Left cardiac atrium (tissue), 4 donors: ENCODE data around the gene EPHA3. TPM values are rescaled to one million over a fixed set of nuclear protein-coding genes. Genes with fewer than 3 reads are reported as not detected.
"Not testable (repeated sequence)": the region's sequence is repeated elsewhere in the genome, so short reads cannot be mapped to it uniquely, and the experiment has no call there.

Experiments
- ATAC-seq, 2 donors: fragments of 200-7000 bp; cut with Tn5 transposase; one replicate each; pipeline ENCODE4 v1.9.1; 2020; ENCODE audit warnings: mild to moderate bottlenecking in 2 of 2, moderate library complexity in 2 of 2
- DNase-seq: peaks from one replicate; pipeline ENCODE4 v3.0.0-alpha.2; 2020
- intact Hi-C, 2 donors: fragments of 100-400 bp; cut with DNase I; formaldehyde crosslinking; loops; one replicate each; pipeline versions ENCODE4 v1.14.1 to v1.15.1; 2022 to 2023
- total RNA-seq, 2 donors: library from RNA; stranded (reverse); fragmentation: NEBNext Ultra II Directional; extraction: Animal tissue kit (Norgen Biotek cat#: 25700); gene quantifications; one replicate each; pipeline ENCODE4 v1.2.1, GENCODE V29; 2021
- donor health status: DM: no; HTN: yes; CAD: no.
- donor health status: DM: no; HTN: yes; CAD: no; lungs with severe emphysema.
- donor health status: DM: yes; HTN: yes; CAD: no.
- donor health status: Dilated cardiomyopathy.

Gene EPHA3
- total RNA-seq, 2 donors from 2014 or later: 5.6 to 8.1 TPM

GRCh38 chr3:89315750-89316470 is 208.5 kb downstream of the EPHA3 start:
- intact Hi-C loops: no loop called here
- ATAC-seq (no peak), DNase-seq (no peak)

DNA sequence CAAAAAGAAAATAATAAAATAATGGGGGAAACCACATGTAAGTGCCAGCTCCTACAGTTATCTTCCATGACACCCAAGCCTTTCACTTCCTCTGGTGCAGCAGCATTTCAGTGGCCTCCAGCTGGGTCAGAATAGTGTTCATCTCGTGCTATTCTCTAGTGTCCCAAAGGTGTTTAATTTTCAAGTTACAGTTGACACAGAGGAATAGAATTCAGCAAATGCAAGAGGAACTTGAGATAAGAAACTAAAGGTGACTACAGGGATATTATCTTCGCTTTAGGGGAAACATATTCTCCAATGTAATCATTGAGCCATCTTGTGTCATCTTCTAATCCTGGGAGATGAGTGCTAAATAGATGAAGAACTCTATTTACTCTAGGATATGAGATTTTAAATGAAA is 212.8 kb downstream of the EPHA3 start:
- intact Hi-C loops: no loop called here
- no peak for DNase-seq
- no peak for ATAC-seq

DNA sequence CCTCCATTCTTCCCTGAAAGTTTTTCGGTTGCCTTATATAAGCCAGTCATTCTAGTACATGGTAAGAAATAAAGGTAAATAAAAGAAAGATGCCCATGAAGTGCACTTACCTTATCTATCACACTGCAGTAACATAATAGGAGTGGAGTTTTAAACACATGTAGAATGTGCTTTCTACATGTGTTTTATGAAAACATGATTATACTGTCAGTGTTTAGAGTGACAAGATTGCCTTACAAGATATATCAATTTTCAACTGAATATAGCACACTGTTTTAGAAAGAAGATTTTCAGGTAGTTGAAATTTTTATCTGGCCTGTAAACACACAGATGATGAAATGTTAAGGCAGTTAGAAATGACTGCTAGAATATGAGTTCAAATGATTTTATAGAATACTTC is 219.6 kb downstream of the EPHA3 start:
- no peak for ATAC-seq
- DNase-seq: no peak
- intact Hi-C loops: no loop called here

DNA sequence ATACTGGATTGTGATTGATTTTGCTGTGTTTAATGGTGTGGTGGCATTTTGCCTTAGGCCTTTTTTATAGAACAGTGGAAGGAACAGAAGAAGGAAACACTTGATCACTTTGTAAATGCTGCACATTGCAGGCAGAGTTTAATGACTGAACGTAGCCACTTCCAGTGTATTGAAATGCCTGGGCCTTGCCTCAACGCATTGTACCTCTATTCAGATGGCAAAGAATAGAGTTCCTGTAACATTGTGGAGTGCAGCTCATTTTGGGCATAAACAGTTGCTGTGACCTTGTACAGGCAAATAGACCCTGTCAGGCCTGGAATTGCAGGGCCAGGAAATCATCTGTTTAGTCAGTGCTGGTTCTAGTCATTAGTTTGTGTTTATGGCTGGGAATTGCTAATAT is 225.0 kb downstream of the EPHA3 start:
- ATAC-seq (no peak), DNase-seq (no peak)
- intact Hi-C loops: no loop called here

GRCh38 chr3:89332793-89333192 is 225.4 kb downstream of the EPHA3 start:
- no peak for ATAC-seq
- intact Hi-C loops: no loop called here
- no peak for DNase-seq

DNA sequence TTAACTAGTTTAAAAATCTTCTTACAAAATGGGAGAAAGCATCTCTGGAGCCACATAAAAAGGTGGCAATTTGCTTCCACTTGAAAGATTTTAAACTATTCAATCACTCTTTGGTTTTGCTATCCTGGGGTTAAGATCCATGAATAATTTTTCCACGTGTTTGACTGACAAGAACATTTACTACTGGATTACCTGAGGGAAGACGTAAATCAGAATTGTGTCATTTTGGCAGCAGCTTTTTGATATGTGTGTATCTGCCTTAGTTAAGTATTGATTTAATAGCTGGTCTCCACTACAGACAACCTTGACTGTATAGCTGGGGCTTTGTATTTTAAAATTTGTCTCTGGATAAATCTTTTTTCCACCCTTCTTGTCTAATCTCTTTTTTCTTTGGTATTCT is 228.3 kb downstream of the EPHA3 start:
- DNase-seq (no peak), ATAC-seq (no peak)
- intact Hi-C loops: no loop called here

- ATAC-seq: no peak
- DNase-seq: no peak
- intact Hi-C loops: no loop called here
These were observed 233.0 kb downstream of the EPHA3 start for GRCh38 chr3:89340408-89340807.

DNA sequence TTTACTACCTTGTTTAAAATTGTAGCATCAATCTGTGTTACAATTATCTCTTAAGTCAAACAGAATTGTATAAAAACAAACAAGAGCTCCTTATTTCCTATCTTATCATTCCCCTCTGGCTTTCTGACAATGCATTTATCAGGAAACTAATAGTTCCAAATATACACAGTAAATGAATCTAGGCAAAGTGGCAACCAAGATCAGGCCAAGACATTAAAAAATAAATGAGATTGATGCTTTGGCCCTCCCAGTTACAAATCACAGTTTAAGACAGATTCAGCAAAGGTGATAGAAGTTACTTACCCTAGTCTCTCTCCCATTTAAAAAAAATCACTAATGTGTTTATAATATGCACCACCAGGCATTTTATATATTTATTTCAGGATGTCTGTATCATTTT is 236.7 kb downstream of the EPHA3 start:
- intact Hi-C loops: no loop called here
- ATAC-seq (no peak), DNase-seq (no peak)

DNA sequence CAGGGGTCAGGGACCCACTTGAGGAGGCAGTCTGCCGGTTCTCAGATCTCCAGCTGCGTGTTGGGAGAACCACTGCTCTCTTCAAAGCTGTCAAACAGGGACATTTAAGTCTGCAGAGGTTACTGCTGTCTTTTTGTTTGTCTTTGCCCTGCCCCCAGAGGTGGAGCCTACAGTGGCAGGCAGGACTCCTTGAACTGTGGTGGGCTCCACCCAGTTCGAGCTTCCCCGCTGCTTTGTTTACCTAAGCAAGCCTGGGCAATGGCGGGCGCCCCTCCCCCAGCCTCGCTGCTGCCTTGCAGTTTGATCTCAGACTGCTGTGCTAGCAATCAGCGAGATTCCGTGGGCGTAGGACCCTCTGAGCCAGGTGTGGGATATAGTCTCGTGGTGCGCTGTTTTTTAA is 243.5 kb downstream of the EPHA3 start:
- intact Hi-C loops, ATAC-seq, DNase-seq: not testable (repeated sequence)

GRCh38 chr3:89353465-89353864 is 246.0 kb downstream of the EPHA3 start:
- intact Hi-C loops: no loop called here
- ATAC-seq (no peak), DNase-seq (no peak)

DNA sequence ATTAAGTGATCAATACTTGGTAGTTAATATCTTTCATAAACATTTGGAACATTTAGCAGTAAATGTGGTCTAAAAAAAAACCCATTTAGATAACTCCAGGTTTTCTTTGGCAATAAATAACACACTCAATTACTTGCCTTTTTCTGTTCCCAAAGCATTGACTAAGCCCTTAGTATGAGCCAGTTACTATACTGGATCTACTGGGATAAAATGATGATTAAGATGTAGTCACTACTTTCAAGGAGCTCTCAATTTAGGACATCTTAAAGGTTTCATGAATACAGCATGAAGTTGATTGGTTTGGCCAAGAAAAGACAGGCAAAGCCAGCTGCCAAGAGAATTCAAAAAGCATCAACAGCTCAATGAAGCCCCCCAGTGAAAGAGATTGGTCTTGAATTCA is 250.9 kb downstream of the EPHA3 start:
- ATAC-seq (no peak), DNase-seq (no peak)
- intact Hi-C loops: no loop called here

DNA sequence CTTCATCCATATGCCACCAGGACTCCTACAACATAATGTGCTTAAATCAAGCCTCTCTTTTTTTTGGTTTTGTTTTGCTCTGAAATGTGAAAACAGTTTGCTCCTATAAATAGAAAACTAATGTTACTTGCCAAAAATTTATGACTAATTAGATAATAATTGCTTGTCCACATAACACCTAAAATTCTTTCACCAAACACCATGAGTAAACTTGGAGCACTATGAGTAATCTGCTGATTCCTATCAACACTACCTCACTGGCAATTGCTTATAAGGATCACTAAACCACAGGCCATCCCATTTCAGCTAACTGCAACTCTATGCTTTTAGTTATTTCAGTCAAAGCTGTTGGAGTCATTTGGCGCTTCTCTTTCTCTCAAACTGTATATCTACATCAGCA is 252.7 kb downstream of the EPHA3 start:
- ATAC-seq (peak in 1 of 2 donors; percentile 21), DNase-seq (no peak)
- intact Hi-C loops: no loop called here

GRCh38 chr3:89362496-89362895 is 255.1 kb downstream of the EPHA3 start:
- intact Hi-C loops: no loop called here
- ATAC-seq: no peak
- DNase-seq: no peak

DNA sequence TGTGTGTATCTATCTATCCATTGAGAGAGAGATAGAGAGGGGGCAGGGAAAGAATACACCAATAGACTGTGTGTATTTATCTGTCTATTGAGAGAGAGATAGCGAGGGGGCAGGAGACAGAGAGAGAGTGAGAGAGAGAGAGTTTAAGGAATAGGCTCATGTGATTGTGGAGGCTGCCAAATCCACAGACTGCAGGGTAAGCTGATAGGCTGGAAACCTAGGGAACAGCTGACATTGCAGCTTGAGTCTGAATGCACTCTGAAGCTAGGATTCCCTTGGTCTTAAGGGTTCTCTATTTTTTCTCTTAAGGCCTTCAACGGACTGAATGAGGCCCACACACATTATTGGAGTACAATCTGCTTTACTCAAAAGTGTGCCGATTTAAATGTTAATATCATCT is 255.8 kb downstream of the EPHA3 start:
- ATAC-seq (no peak), DNase-seq (no peak)
- intact Hi-C loops: no loop called here

- intact Hi-C loops: no loop called here
- DNase-seq: no peak
- no peak for ATAC-seq
These were observed 256.9 kb downstream of the EPHA3 start for GRCh38 chr3:89364314-89364713.

DNA sequence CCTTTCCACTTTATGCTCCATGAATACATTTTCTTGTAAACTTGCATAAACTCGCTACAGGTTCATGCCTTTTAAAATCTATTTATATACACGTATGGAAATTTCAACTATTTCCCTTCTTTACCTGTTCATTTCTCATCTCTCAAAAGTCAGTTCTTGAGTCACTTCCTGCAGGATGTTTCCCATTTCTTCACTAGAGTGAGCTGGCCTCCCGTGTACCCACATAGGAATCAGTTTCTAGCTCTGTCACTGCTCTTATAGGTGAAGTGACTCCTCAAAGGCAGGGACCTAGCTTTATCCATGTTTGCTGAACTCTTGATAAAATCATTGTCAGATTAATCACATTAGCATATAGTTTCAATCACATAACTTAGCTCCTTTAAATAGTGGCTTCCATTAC is 259.7 kb downstream of the EPHA3 start:
- intact Hi-C loops: no loop called here
- ATAC-seq: no peak

DNA sequence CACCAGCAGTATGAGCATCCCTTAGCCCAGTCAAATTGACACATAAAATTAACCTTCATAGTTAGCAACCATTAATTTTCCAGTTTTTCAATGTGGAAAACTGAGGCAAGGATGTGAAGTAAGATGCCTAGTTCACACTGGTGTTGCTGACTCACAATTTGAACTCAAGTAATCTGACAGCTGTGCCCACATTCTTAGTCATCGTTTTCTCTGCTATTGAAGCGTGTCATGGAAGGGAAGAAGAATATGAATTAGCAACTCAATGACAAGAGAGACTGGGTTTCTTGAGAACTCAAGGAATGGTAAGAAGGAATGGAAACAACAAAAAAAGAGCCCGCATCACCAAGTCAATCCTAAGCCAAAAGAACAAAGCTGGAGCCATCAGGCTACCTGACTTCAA is 261.4 kb downstream of the EPHA3 start:
- DNase-seq: no peak
- intact Hi-C loops: no loop called here
- no peak for ATAC-seq

More for the DNA sequence above, 259.7 kb downstream of the EPHA3 start:
- no peak for DNase-seq

- ATAC-seq (peak in 1 of 2 donors; percentile 58), DNase-seq (no peak)
- intact Hi-C loops: no loop called here
These were observed 265.0 kb downstream of the EPHA3 start for GRCh38 chr3:89372456-89372855.

DNA sequence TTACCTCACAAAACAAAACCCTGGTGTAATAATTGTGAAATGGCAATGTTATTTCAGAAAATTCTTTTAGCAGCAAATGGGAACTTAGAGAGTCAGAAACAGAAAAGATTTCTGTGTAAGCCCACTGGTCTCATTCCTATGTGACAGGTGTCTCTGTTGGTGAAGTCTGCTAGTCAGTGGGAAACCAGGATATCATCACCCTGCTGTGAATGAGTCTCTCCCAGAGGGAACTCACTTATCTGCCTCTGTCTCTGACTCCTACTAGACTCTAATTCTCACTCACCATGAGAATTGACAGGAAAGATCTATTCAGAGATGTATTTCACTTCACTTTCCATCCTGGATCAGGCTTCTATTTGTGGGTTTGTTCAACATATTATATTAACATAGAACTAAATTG is 266.0 kb downstream of the EPHA3 start:
- intact Hi-C loops: no loop called here
- DNase-seq: no peak
- ATAC-seq: no peak

GRCh38 chr3:89375451-89375850 is 268.0 kb downstream of the EPHA3 start:
- ATAC-seq: no peak
- intact Hi-C loops: no loop called here
- no peak for DNase-seq

- intact Hi-C loops: no loop called here
- no peak for ATAC-seq
- no peak for DNase-seq
These were observed 272.6 kb downstream of the EPHA3 start for GRCh38 chr3:89380016-89380415.

- DNase-seq (no peak), ATAC-seq (no peak)
- intact Hi-C loops: no loop called here
These were observed 285.6 kb downstream of the EPHA3 start for GRCh38 chr3:89392991-89393390.
